Measurements from ENCODE around the gene SYNJ1.
"Not testable (repeated sequence)": the region's sequence is repeated elsewhere in the genome, so short reads cannot be mapped to it uniquely, and the experiment has no call there.

The SYNJ1 gene

DNA sequence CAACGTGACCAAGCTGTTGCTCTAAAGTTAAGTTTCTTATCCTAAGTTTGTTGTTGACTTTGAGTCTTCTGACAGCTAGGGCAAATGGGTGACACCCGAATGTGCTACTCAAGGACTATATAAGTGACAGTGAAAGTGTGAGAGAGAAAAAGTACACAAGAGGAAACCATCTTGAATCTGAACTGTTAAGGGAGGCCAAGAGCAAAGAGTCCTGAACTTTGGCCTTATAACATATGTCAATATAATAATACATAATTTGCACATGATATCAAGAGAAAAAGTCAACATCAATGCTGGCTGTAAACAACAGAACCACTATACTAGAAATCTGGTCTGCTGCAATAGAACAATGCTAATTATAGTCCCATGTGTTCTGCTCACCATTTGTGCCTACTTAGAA lies 29.5 kb downstream of the SYNJ1 start:
- Mint-ChIP-seq H3K4me1 (no peaks in the 10 kb centered on the region), H3K27ac (no peak overlapping the region)
- no peak for ATAC-seq (ENCODE audit: low read depth)

DNA sequence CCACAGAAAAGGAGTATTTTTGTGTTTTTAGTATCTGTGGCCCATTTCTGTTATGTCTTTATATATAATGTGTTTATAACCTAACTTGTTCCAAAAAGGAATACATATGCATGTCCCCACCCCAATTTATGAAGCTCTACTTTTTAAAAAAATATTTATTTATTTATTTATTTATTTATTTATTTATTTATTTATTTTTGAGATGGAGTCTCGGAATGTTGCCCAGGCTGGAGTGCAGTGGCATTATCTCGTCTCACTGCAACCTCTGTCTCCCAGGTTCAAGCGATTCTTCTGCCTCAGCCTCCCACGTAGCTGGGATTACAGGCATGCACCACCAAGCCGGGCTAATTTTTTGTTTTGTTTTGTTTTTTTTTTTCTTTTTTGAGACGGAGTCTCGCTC lies 32.3 kb downstream of the SYNJ1 start:
- not testable (repeated sequence) for H3K9me3 Mint-ChIP-seq; H3K27me3 Mint-ChIP-seq; DNase-seq (ENCODE audit: low spot score in 2 of 2); H3K4me1 Mint-ChIP-seq; H3K4me3 Mint-ChIP-seq; ATAC-seq (ENCODE audit: low read depth); H3K27ac Mint-ChIP-seq
- H3K36me3 Mint-ChIP-seq: peaks cover 14% of the 10 kb centered on the region

More for the DNA sequence above, 29.5 kb downstream of the SYNJ1 start:
- peaks cover 2% of the 10 kb centered on the region for H3K27me3 Mint-ChIP-seq
- H3K36me3 Mint-ChIP-seq: peaks cover 13% of the 10 kb centered on the region
- H3K9me3 Mint-ChIP-seq: no peaks in the 10 kb centered on the region
- H3K4me3 Mint-ChIP-seq: no peak overlapping the region
- DNase-seq (ENCODE audit: low spot score in 2 of 2): no peak

- H3K9me3 Mint-ChIP-seq: no peaks in the 10 kb centered on the region
- DNase-seq (ENCODE audit: low spot score in 2 of 2) (no peak), ATAC-seq (ENCODE audit: low read depth) (no peak)
- H3K27ac Mint-ChIP-seq: no peak overlapping the region
- peaks cover 8% of the 10 kb centered on the region for H3K36me3 Mint-ChIP-seq
- no peaks in the 10 kb centered on the region for H3K27me3 Mint-ChIP-seq
- H3K4me1 Mint-ChIP-seq: no peaks in the 10 kb centered on the region
- H3K4me3 Mint-ChIP-seq: no peak overlapping the region
Observed at GRCh38 chr21:32693581-32693980, 34.2 kb downstream of the SYNJ1 start.

GRCh38 chr21:32690085-32690484 lies 37.7 kb downstream of the SYNJ1 start:
- no peaks in the 10 kb centered on the region for H3K4me1 Mint-ChIP-seq
- DNase-seq (ENCODE audit: low spot score in 2 of 2): no peak
- no peak overlapping the region for H3K27ac Mint-ChIP-seq
- ATAC-seq (ENCODE audit: low read depth): no peak
- H3K27me3 Mint-ChIP-seq: no peaks in the 10 kb centered on the region
- H3K36me3 Mint-ChIP-seq: peaks cover 6% of the 10 kb centered on the region
- H3K4me3 Mint-ChIP-seq: no peak overlapping the region
- no peaks in the 10 kb centered on the region for H3K9me3 Mint-ChIP-seq

GRCh38 chr21:32687643-32688345 lies 40.0 kb downstream of the SYNJ1 start:
- no peaks in the 10 kb centered on the region for H3K27me3 Mint-ChIP-seq
- H3K4me3 Mint-ChIP-seq: no peak overlapping the region
- H3K4me1 Mint-ChIP-seq: no peaks in the 10 kb centered on the region
- ATAC-seq (ENCODE audit: low read depth) (no peak), DNase-seq (ENCODE audit: low spot score in 2 of 2) (no peak)
- peaks cover 6% of the 10 kb centered on the region for H3K36me3 Mint-ChIP-seq
- H3K27ac Mint-ChIP-seq: no peak overlapping the region
- no peaks in the 10 kb centered on the region for H3K9me3 Mint-ChIP-seq

GRCh38 chr21:32682696-32683474 lies 44.9 kb downstream of the SYNJ1 start:
- Mint-ChIP-seq H3K4me3 (no peak overlapping the region), H3K36me3 (peaks cover 5% of the 10 kb centered on the region), H3K4me1 (no peaks in the 10 kb centered on the region), H3K9me3 (no peaks in the 10 kb centered on the region), H3K27me3 (no peaks in the 10 kb centered on the region), H3K27ac (no peak overlapping the region)
- ATAC-seq (ENCODE audit: low read depth) (no peak), DNase-seq (ENCODE audit: low spot score in 2 of 2) (no peak)

DNA sequence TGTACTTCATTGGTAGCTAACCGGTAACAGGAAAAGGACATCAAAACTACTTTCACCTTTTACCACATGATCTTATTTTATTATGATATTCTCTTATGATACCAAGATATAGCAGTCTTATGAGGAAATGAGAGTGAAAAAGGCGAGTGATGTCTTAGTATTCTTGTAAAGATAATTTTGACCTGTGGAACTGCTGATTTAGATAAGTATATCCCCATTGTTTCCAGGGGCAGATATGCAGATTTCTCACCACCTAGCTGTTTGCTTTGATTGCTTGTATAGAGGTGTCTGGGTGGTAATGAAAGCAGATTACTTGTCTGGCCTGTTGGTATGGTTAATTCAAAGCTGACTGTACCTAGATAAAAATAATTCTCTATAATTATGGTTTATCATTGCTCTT lies 53.1 kb downstream of the SYNJ1 start:
- no peak for DNase-seq (ENCODE audit: low spot score in 2 of 2)
- no peak for ATAC-seq (ENCODE audit: low read depth)
- Mint-ChIP-seq H3K4me3 (no peak overlapping the region), H3K36me3 (peaks cover 13% of the 10 kb centered on the region), H3K9me3 (peaks cover 2% of the 10 kb centered on the region), H3K27me3 (no peaks in the 10 kb centered on the region), H3K4me1 (no peaks in the 10 kb centered on the region), H3K27ac (no peak overlapping the region)

DNA sequence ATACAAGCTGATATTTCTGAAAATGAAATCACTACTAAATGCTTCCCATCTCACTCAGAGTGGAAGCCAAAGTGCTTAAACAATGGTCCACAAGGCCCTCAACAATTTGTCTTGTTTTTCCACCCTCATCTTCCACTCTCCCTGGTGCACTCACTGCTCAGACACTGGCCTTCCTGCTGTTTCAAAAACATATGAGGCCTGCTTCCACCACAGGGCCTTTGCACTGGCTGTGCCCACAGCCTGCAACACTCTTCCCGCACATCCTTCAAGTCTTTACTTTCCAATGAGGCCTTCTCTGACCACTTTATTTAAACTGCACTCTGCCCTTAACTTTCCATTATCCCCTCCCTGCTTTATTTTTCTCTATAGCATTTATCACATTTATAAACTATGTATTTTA lies 53.8 kb downstream of the SYNJ1 start:
- no peak for DNase-seq (ENCODE audit: low spot score in 2 of 2)
- Mint-ChIP-seq H3K4me3 (no peak overlapping the region), H3K27me3 (no peaks in the 10 kb centered on the region), H3K27ac (no peak overlapping the region), H3K4me1 (no peaks in the 10 kb centered on the region), H3K36me3 (peaks cover 13% of the 10 kb centered on the region), H3K9me3 (peaks cover 2% of the 10 kb centered on the region)
- ATAC-seq (ENCODE audit: low read depth): no peak

DNA sequence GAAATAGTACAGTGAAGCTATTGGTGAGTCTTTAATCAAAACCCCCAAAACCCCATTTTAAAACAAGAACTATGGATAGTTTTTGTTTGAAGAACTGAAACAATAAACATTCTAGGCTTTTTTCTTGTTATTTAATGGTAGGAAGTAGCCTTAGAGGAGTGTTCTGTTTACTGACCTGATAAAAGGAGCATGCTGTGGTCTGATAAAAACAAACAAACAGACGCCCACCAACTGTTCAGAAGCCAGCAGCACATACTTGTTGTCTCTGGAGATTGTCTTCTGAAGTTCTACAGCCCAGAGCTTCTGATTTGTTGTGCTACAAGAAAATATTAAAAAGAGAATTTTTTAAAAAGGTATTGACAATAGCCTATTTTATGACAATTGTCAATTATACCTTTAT lies 61.6 kb downstream of the SYNJ1 start:
- no peaks in the 10 kb centered on the region for H3K27me3 Mint-ChIP-seq
- H3K4me1 Mint-ChIP-seq: no peaks in the 10 kb centered on the region
- ATAC-seq (ENCODE audit: low read depth) (no peak), DNase-seq (ENCODE audit: low spot score in 2 of 2) (no peak)
- peaks cover 45% of the 10 kb centered on the region for H3K36me3 Mint-ChIP-seq
- no peak overlapping the region for H3K27ac Mint-ChIP-seq
- no peak overlapping the region for H3K4me3 Mint-ChIP-seq
- H3K9me3 Mint-ChIP-seq: peaks cover 10% of the 10 kb centered on the region

DNA sequence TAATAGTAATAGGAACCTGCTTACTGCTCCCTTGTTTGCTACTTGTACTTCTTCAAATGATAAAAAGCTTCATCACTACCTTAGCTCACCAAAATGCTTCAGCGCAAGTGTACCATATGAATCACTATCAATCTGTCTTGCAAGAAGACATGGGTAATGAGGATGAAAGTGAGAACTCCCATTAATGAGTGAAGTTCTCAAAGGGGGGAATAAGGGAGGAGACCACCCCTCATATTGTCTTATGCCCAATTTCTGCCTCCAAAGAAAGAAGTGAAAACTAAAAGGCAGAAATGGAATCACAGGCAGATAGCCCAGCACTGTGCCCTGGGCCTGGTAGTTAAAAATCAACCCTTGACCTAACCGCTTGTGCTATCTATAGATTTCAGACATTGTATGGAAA lies 63.7 kb downstream of the SYNJ1 start:
- ATAC-seq (ENCODE audit: low read depth); H3K4me3 Mint-ChIP-seq; DNase-seq (ENCODE audit: low spot score in 2 of 2); H3K27me3 Mint-ChIP-seq; H3K27ac Mint-ChIP-seq; H3K4me1 Mint-ChIP-seq: not testable (repeated sequence)
- peaks cover 53% of the 10 kb centered on the region for H3K36me3 Mint-ChIP-seq
- H3K9me3 Mint-ChIP-seq: peaks cover 10% of the 10 kb centered on the region

DNA sequence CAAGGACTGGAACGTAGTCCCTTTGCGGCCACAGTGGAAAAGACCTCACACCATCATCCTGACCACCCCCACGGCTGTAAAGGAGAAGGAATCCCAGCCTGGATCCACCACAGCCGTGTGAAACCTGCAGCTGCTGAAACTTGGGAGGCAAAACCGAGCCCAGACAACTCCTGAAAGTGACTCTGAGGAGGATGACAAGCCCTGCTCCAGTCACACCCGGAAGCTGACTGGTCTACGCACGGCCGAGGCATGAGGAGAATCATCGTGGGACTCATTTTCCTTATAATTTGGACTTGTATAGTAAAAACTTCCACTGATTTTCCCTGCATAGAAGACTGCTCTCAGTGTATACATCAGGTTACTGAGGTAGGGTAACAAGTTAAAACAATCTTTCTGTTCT lies 65.8 kb downstream of the SYNJ1 start:
- H3K27me3 Mint-ChIP-seq; ATAC-seq (ENCODE audit: low read depth); H3K4me1 Mint-ChIP-seq; DNase-seq (ENCODE audit: low spot score in 2 of 2); H3K27ac Mint-ChIP-seq; H3K9me3 Mint-ChIP-seq; H3K4me3 Mint-ChIP-seq: not testable (repeated sequence)
- H3K36me3 Mint-ChIP-seq: peaks cover 58% of the 10 kb centered on the region

DNA sequence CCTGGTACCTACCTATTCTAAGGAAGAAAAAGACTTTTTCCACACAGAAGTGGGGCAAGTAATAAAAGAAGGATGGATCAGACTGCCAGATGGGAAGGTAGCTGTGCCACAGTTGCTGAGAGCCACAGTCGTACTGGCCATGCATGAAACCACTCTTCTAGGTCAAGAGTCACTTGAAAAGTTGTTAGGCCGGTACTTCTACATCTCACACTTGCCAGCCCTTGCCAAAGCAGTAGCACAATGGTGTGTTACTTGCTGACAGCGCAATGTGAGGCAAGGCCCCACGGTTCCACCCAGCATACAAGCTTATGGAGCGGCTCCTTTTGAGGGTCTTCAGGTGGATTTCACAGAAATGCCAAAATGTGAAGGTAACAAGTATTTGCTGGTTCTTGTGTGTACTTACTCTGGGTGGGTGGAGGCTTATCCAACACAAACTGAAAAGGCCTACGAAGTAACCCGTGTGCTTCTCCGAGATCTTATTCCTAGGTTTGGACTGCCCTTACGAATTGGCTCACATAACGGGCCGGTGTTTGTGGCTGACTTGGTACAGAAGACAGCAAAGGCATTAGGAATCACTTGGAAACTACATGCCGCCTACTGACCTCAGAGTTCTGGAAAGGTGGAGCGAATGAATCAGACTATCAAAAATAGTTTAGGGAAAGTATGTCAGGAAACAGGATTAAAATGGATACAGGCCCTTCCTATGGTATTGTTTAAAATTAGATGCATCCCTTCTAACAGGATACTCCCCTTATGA lies 66.6 kb downstream of the SYNJ1 start:
- peaks cover 61% of the 10 kb centered on the region for H3K36me3 Mint-ChIP-seq
- not testable (repeated sequence) for H3K4me3 Mint-ChIP-seq; H3K27ac Mint-ChIP-seq; H3K27me3 Mint-ChIP-seq; ATAC-seq (ENCODE audit: low read depth); H3K9me3 Mint-ChIP-seq; H3K4me1 Mint-ChIP-seq; DNase-seq (ENCODE audit: low spot score in 2 of 2)

- H3K27me3 Mint-ChIP-seq: no peaks in the 10 kb centered on the region
- H3K27ac Mint-ChIP-seq: no peak overlapping the region
- H3K36me3 Mint-ChIP-seq: peaks cover 35% of the 10 kb centered on the region
- H3K4me3 Mint-ChIP-seq: no peak overlapping the region
- DNase-seq (ENCODE audit: low spot score in 2 of 2) (no peak), ATAC-seq (ENCODE audit: low read depth) (no peak)
- peaks cover 2% of the 10 kb centered on the region for H3K9me3 Mint-ChIP-seq
- no peaks in the 10 kb centered on the region for H3K4me1 Mint-ChIP-seq
Observed at GRCh38 chr21:32658524-32658923, 69.3 kb downstream of the SYNJ1 start.

- no peak overlapping the region for H3K27ac Mint-ChIP-seq
- H3K27me3 Mint-ChIP-seq: no peaks in the 10 kb centered on the region
Observed at GRCh38 chr21:32653326-32653901, 74.4 kb downstream of the SYNJ1 start.

More at GRCh38 chr21:32653326-32653901, 74.4 kb downstream of the SYNJ1 start:
- no peak overlapping the region for H3K4me3 Mint-ChIP-seq
- peaks cover 15% of the 10 kb centered on the region for H3K36me3 Mint-ChIP-seq
- peaks cover 3% of the 10 kb centered on the region for H3K4me1 Mint-ChIP-seq
- peaks cover 1% of the 10 kb centered on the region for H3K9me3 Mint-ChIP-seq
- ATAC-seq (ENCODE audit: low read depth) (peak; percentile 70), DNase-seq (ENCODE audit: low spot score in 2 of 2) (peak; percentile 18 to 28)

Measured in memory B cell (primary cell).